Breast epithelium (tissue), 4 donors: ENCODE measurements around the gene CCDC149. TPM values are rescaled to one million over a fixed set of nuclear protein-coding genes. Genes with fewer than 3 reads are reported as not detected.

Experiments
- DNase-seq, 2 donors: peaks; one replicate each; pipeline ENCODE4 v3.0.0-alpha.2; 2019; ENCODE audit warnings: low spot score in 2 of 2
- H3K27ac ChIP-seq, 2 donors: fragments of 200-600 bp; sonication (generic) in 1 of 2; one replicate each; pipeline ENCODE4 v1.5.1; 2016 to 2019; ENCODE audit warnings: mild to moderate bottlenecking in 1 of 2
- H3K27me3 ChIP-seq, 2 donors: fragments of 200-600 bp; sonication (generic) in 1 of 2; one replicate each; pipeline versions ENCODE4 v1.5.1 to v1.6.0; 2017 to 2019; ENCODE audit warnings: control low read depth in 1 of 2, mild to moderate bottlenecking in 1 of 2
- H3K36me3 ChIP-seq: fragments of 200-600 bp; one replicate; pipeline ENCODE4 v1.5.1; 2019
- H3K4me1 ChIP-seq, 2 donors: fragments of 200-600 bp; sonication (generic); one replicate each; pipeline ENCODE4 v1.5.1; 2016 to 2019; ENCODE audit warnings: control low read depth in 1 of 2
- H3K4me3 ChIP-seq, 3 donors: fragments of 200-600 bp; sonication (generic); 1 replicate in 2 of 3; 2 replicates in 1 of 3; pipeline ENCODE4 v1.5.1; 2016 to 2019; ENCODE audit warnings: mild to moderate bottlenecking in 3 of 3, moderate library complexity in 2 of 3
- H3K9me3 ChIP-seq, 2 donors: fragments of 200-600 bp; sonication (generic) in 1 of 2; one replicate each; pipeline ENCODE4 v1.5.1; 2016 to 2019; ENCODE audit warnings: control low read depth in 1 of 2
- POLR2A ChIP-seq: fragments of 450-650 bp; IDR thresholded peaks from one replicate; pipeline ENCODE4 v1.6.1; 2016; ENCODE audit warnings: antibody characterized with exemption, mild to moderate bottlenecking, moderate library complexity
- POLR2AphosphoS5 ChIP-seq, 3 donors: sonication (generic); formaldehyde crosslinking; IDR thresholded peaks; one replicate each; pipeline ENCODE4 v1.6.1; 2017; ENCODE audit warnings: antibody characterized with exemption in 3 of 3
- intact Hi-C: fragments of 100-400 bp; cut with DNase I; formaldehyde crosslinking; loops from one replicate; pipeline ENCODE4 v1.15.1; 2023; ENCODE audit warnings: low total_unique reads
- total RNA-seq, 3 donors: library from RNA; depleted of rRNA; stranded (reverse); fragments of >200 nt; gene quantifications; one replicate each; pipeline ENCODE4 v1.1.0, GENCODE V29; 2016
- TF ChIP-seq, protein P1 (sequence below), 3 donors: fragments of 450-650 bp; IDR thresholded peaks; one replicate each; pipeline ENCODE4 v1.5.1; 2016 to 2017; ENCODE audit warnings: antibody characterized with exemption in 3 of 3, mild to moderate bottlenecking in 3 of 3, moderate library complexity in 3 of 3

The CCDC149 gene
- total RNA-seq, 3 donors from 2014 or later, result 15.8 to 21.0 (median 18.6) TPM

DNA sequence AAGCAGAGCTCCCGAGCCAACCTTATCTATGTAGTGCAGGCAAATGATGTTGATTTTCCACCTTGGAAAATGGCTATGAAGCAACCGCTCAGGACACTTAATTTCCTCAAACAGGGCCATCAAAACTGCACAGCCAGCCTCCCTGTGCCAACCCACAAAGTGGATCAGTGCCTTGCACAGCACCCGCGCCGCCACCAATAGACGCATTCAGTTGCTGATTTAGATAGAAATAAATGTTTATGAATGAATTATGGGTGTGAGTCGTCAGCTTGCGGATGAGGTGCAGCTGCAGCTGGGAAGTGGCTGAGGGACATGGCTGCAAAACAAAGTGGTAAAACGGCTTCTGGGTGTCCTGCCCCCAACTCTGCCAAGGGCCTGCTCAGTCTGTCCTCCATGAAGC is 70.5 kb downstream of the CCDC149 start:
- H3K27ac ChIP-seq, result no peak overlapping the region
- no peaks in the 10 kb centered on the region for H3K4me1 ChIP-seq
- intact Hi-C loops, result no loop called here
- no peak for TF ChIP-seq POLR2AphosphoS5 (IDR thresholded peaks at IDR 0.05)
- TF ChIP-seq, protein P1, sequence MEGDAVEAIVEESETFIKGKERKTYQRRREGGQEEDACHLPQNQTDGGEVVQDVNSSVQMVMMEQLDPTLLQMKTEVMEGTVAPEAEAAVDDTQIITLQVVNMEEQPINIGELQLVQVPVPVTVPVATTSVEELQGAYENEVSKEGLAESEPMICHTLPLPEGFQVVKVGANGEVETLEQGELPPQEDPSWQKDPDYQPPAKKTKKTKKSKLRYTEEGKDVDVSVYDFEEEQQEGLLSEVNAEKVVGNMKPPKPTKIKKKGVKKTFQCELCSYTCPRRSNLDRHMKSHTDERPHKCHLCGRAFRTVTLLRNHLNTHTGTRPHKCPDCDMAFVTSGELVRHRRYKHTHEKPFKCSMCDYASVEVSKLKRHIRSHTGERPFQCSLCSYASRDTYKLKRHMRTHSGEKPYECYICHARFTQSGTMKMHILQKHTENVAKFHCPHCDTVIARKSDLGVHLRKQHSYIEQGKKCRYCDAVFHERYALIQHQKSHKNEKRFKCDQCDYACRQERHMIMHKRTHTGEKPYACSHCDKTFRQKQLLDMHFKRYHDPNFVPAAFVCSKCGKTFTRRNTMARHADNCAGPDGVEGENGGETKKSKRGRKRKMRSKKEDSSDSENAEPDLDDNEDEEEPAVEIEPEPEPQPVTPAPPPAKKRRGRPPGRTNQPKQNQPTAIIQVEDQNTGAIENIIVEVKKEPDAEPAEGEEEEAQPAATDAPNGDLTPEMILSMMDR (IDR thresholded peaks at IDR 0.05), result no peak
- no peak for TF ChIP-seq POLR2A
- DNase-seq, result no peak
- H3K9me3 ChIP-seq, result no peaks in the 10 kb centered on the region
- no peaks in the 10 kb centered on the region for H3K27me3 ChIP-seq
- H3K4me3 ChIP-seq, result no peak overlapping the region
- H3K36me3 ChIP-seq, result no peaks in the 10 kb centered on the region

DNA sequence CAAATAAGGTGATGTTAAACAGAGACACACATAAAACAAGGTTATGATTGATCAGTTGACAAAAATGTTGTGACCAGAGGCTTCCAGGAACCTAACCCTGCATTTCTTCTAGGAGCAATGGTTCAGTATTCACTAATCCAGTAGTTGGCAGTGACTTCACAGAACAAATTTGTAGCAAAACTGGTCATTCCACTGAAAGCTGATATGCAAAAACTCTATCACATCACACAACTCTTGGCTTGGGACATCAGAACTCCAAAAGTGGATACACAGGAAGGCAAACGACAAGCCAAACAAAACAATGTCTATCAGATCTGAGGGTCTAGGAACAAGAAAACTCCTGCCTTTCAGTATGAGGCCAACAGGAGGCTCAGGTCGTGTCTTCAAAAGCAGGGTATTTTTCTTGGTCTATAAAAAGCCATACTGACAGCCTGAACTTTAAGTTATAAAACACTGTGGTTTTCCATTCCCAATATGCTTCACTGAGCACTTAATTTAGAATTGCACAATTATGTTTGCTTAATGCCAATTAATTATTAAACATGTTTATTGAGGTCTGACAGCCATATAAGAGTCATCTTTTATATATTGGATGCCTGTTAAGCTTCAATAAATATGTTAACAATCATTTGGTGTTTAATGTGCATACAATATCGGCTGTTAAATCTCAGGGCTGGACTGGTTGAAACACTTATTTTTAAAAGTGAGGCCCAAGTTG is 71.9 kb downstream of the CCDC149 start:
- intact Hi-C loops, result no loop called here
- Histone ChIP-seq H3K27ac (no peak overlapping the region), H3K4me3 (no peak overlapping the region), H3K27me3 (no peaks in the 10 kb centered on the region), H3K9me3 (no peaks in the 10 kb centered on the region), H3K4me1 (no peaks in the 10 kb centered on the region), H3K36me3 (no peaks in the 10 kb centered on the region)
- no peak for DNase-seq
- TF ChIP-seq POLR2A, result no peak
- TF ChIP-seq POLR2AphosphoS5 (IDR thresholded peaks at IDR 0.05), result no peak
- TF ChIP-seq, protein P1 (IDR thresholded peaks at IDR 0.05), result no peak

DNA sequence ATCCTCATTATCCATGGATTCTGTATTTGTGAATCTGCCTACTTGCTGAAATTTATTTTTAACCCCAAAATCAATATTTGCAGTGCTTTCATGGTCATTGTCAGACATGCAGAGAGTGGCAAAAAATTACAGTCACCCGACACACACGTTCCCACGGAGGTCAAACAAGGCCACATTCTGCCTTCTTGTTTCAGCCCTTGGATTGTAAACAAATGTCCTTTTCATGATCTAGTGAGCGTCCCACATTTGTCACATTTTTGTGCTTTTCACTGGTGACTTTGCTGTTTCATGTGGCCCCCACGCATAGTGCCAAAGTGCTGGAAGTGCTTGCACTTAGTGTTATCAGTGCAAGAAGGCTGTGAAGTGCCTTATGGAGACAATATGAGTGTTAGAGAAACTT is 72.5 kb downstream of the CCDC149 start:
- TF ChIP-seq POLR2AphosphoS5 (IDR thresholded peaks at IDR 0.05) (no peak), POLR2A (no peak)
- TF ChIP-seq, protein P1 (IDR thresholded peaks at IDR 0.05), result no peak
- no peak overlapping the region for H3K4me3 ChIP-seq
- DNase-seq, result no peak
- no peak overlapping the region for H3K27ac ChIP-seq
- no peaks in the 10 kb centered on the region for H3K27me3 ChIP-seq
- no peaks in the 10 kb centered on the region for H3K36me3 ChIP-seq
- no peaks in the 10 kb centered on the region for H3K9me3 ChIP-seq
- H3K4me1 ChIP-seq, result no peaks in the 10 kb centered on the region
- intact Hi-C loops, result no loop called here

DNA sequence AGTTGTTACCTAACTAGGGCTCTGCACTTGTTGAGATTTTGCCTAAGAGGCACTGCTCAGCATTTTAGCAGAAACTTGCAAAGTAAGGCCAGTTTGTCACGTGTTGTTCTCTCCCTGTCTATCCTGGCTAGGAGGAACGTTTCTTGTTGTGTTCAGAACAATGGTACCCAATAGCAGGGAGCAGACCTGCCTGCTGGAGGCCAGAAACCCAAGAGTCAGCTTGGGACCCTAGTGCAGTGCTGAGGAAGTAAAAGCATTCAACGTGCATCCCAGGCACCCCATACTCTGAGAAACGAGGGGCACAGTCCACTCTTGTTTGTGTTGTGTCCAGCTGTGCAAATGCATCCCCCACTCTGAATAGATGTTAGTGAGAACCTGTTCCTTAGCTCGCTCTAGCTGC is 75.1 kb downstream of the CCDC149 start:
- Histone ChIP-seq H3K36me3 (no peaks in the 10 kb centered on the region), H3K4me3 (no peak overlapping the region), H3K27me3 (no peaks in the 10 kb centered on the region), H3K9me3 (no peaks in the 10 kb centered on the region), H3K4me1 (no peaks in the 10 kb centered on the region), H3K27ac (no peak overlapping the region)
- no peak for TF ChIP-seq POLR2A
- TF ChIP-seq POLR2AphosphoS5 (IDR thresholded peaks at IDR 0.05), result no peak
- TF ChIP-seq, protein P1 (IDR thresholded peaks at IDR 0.05), result no peak
- intact Hi-C loops, result no loop called here
- DNase-seq, result no peak

DNA sequence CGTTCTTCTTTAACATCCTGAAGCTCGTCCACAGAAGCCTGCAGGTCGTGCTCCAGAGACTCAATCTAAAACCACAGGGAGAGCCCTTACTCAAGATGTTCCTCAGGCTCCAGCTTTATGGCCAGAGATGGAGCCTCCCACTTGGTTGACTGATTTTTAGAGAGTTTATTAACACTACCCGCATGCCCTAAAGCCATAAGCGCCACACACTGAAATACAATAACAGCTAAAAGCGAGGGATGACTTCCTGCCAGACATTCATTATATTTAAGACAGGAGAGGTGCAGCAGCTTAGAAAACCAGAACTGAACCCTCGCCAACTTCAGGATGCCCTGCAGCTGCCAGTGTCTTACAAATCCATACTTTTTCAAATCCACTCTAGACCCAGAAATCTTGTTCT is 75.5 kb downstream of the CCDC149 start:
- no peak for DNase-seq
- intact Hi-C loops, result no loop called here
- Histone ChIP-seq H3K4me1 (no peaks in the 10 kb centered on the region), H3K36me3 (no peaks in the 10 kb centered on the region), H3K4me3 (no peak overlapping the region), H3K27me3 (no peaks in the 10 kb centered on the region), H3K9me3 (no peaks in the 10 kb centered on the region), H3K27ac (no peak overlapping the region)
- TF ChIP-seq POLR2A, result no peak
- TF ChIP-seq, protein P1 (IDR thresholded peaks at IDR 0.05), result no peak
- no peak for TF ChIP-seq POLR2AphosphoS5 (IDR thresholded peaks at IDR 0.05)
